ENCODE results near the gene DNAH10. TPM values are rescaled to one million over a fixed set of nuclear protein-coding genes. Genes with fewer than 3 reads are reported as not detected.

Gene DNAH10
- total RNA-seq, 2 experiments from 2014 or later: 0.05 TPM

GRCh38 chr12:123954647-123955350, 192.7 kb downstream of the DNAH10 start:
- H3K27ac Mint-ChIP-seq: no peak overlapping the region
- no peaks in the 10 kb centered on the region for H3K27me3 Mint-ChIP-seq (ENCODE audit: low read depth)
- H3K4me3 Mint-ChIP-seq: no peak overlapping the region
- H3K36me3 Mint-ChIP-seq (ENCODE audit: low read depth): no peaks in the 10 kb centered on the region
- H3K4me1 Mint-ChIP-seq (ENCODE audit: low read depth): no peaks in the 10 kb centered on the region
- intact Hi-C loops (cut with micrococcal nuclease): no loop called here
- CTCF ChIA-PET: interaction anchor here (0.6 to 2.2 kb wide), 2 partner anchors 16 to 249 kb away, joined by 5 to 6 read pairs; no protein-coding TSS in a partner anchor
- DNase-seq: no peak
- H3K9me3 Mint-ChIP-seq: no peaks in the 10 kb centered on the region

DNA sequence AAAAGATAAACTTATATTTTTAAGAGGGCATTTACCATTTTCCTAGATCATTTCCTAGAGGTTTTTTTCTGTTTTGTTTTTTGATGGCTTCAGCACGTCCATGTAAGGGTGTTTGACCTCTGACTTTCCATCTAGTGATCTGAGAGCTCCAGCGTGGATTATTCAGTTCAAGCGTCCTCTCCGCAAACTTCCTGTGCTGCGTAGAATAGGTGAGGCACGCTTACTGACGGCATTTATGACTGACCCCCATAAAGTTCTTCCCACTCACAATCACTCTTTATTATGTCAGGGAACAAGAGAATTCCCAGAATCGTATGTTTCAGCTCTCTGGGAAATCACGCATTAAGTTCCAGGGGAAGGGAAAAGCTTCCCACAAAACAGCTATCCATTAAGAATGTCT, 194.1 kb downstream of the DNAH10 start:
- CTCF ChIA-PET: interaction anchor here (2.2 kb wide), 1 partner anchor 18 kb away, joined by 5 read pairs; no protein-coding TSS in a partner anchor
- intact Hi-C loops (cut with micrococcal nuclease): no loop called here

DNA sequence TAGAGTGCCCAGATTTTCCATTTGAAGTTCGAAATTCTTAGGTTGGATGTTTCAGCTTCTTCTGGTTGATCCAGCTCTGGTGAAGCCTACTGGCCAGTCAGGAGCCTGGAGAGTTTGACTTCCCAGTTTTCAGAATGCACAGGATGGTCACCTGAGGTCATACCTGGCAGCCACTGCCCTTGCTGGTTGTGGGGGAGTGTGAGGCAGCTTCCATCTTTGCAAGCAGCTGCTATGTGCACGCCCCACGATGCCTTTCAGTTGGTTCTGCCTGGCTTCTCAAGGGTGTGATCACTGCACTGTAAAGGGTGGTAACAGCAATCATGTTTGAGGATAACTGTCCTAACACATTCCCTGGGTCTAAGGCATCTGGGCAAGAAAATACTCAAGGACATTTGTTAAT, 195.1 kb downstream of the DNAH10 start:
- DNase-seq: no peak
- H3K27me3 Mint-ChIP-seq (ENCODE audit: low read depth): no peaks in the 10 kb centered on the region
- H3K36me3 Mint-ChIP-seq (ENCODE audit: low read depth): no peaks in the 10 kb centered on the region
- no peaks in the 10 kb centered on the region for H3K9me3 Mint-ChIP-seq
- H3K4me3 Mint-ChIP-seq: no peak overlapping the region
- CTCF ChIA-PET: no interaction called here
- H3K4me1 Mint-ChIP-seq (ENCODE audit: low read depth): no peaks in the 10 kb centered on the region
- intact Hi-C loops (cut with micrococcal nuclease): no loop called here
- H3K27ac Mint-ChIP-seq: no peak overlapping the region

More for the DNA sequence above, 194.1 kb downstream of the DNAH10 start:
- Mint-ChIP-seq H3K27ac (no peak overlapping the region), H3K9me3 (no peaks in the 10 kb centered on the region), H3K36me3 (ENCODE audit: low read depth) (no peaks in the 10 kb centered on the region), H3K4me3 (no peak overlapping the region), H3K4me1 (ENCODE audit: low read depth) (no peaks in the 10 kb centered on the region), H3K27me3 (ENCODE audit: low read depth) (no peaks in the 10 kb centered on the region)
- DNase-seq: no peak

- H3K4me3 Mint-ChIP-seq: no peak overlapping the region
- H3K27ac Mint-ChIP-seq: no peak overlapping the region
- H3K27me3 Mint-ChIP-seq (ENCODE audit: low read depth): no peaks in the 10 kb centered on the region
- CTCF ChIA-PET: no interaction called here
- H3K9me3 Mint-ChIP-seq: no peaks in the 10 kb centered on the region
- no peak for DNase-seq
- intact Hi-C loops (cut with micrococcal nuclease): no loop called here
- H3K36me3 Mint-ChIP-seq (ENCODE audit: low read depth): no peaks in the 10 kb centered on the region
- H3K4me1 Mint-ChIP-seq (ENCODE audit: low read depth): peaks cover 5% of the 10 kb centered on the region
Observed at GRCh38 chr12:123958462-123958861, 196.4 kb downstream of the DNAH10 start.

DNA sequence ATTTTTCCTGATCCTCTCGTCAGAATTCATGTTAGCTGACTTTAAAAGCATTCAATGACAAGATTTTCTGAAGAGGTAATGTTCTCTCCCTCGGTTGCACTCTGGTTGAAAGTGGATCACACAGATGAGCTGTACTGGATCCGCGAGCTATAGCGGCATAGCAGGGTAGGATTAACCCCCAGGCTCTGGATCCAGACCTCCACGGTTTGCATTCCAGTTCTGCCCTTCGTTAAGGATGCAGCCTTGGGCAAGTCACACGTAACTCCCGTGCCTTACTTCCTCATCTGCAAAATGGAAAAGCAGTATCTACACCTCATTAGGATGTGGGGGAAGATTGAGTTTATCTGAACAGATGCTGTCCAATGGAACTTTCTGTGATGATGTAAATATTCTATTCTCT, 196.8 kb downstream of the DNAH10 start:
- intact Hi-C loops (cut with micrococcal nuclease): no loop called here
- H3K27ac Mint-ChIP-seq: no peak overlapping the region
- no peaks in the 10 kb centered on the region for H3K9me3 Mint-ChIP-seq
- no peaks in the 10 kb centered on the region for H3K36me3 Mint-ChIP-seq (ENCODE audit: low read depth)
- CTCF ChIA-PET: no interaction called here
- no peak for DNase-seq
- H3K4me1 Mint-ChIP-seq (ENCODE audit: low read depth): peaks cover 5% of the 10 kb centered on the region
- H3K27me3 Mint-ChIP-seq (ENCODE audit: low read depth): no peaks in the 10 kb centered on the region
- no peak overlapping the region for H3K4me3 Mint-ChIP-seq

GRCh38 chr12:123960029-123960735, 198.1 kb downstream of the DNAH10 start:
- Mint-ChIP-seq H3K4me3 (no peak overlapping the region), H3K27ac (no peak overlapping the region), H3K36me3 (ENCODE audit: low read depth) (no peaks in the 10 kb centered on the region), H3K4me1 (ENCODE audit: low read depth) (peaks cover 5% of the 10 kb centered on the region), H3K9me3 (no peaks in the 10 kb centered on the region), H3K27me3 (ENCODE audit: low read depth) (no peaks in the 10 kb centered on the region)
- CTCF ChIA-PET: interaction anchor here (0.6 to 1.2 kb wide), 4 partner anchors 15 to 1303 kb away, joined by 3 to 4 read pairs (median 3); no protein-coding TSS in a partner anchor
- no peak for DNase-seq
- intact Hi-C loops (cut with micrococcal nuclease): no loop called here

GRCh38 chr12:123960856-123961255, 198.8 kb downstream of the DNAH10 start:
- H3K4me1 Mint-ChIP-seq (ENCODE audit: low read depth): peaks cover 5% of the 10 kb centered on the region
- no peak overlapping the region for H3K4me3 Mint-ChIP-seq
- DNase-seq: no peak
- no peaks in the 10 kb centered on the region for H3K9me3 Mint-ChIP-seq
- CTCF ChIA-PET: interaction anchor here (0.7 to 1.2 kb wide), 3 partner anchors 9 to 71 kb away, joined by 3 to 4 read pairs (median 4); no protein-coding TSS in a partner anchor
- H3K27ac Mint-ChIP-seq: no peak overlapping the region
- no peaks in the 10 kb centered on the region for H3K36me3 Mint-ChIP-seq (ENCODE audit: low read depth)
- intact Hi-C loops (cut with micrococcal nuclease): no loop called here
- H3K27me3 Mint-ChIP-seq (ENCODE audit: low read depth): no peaks in the 10 kb centered on the region

DNA sequence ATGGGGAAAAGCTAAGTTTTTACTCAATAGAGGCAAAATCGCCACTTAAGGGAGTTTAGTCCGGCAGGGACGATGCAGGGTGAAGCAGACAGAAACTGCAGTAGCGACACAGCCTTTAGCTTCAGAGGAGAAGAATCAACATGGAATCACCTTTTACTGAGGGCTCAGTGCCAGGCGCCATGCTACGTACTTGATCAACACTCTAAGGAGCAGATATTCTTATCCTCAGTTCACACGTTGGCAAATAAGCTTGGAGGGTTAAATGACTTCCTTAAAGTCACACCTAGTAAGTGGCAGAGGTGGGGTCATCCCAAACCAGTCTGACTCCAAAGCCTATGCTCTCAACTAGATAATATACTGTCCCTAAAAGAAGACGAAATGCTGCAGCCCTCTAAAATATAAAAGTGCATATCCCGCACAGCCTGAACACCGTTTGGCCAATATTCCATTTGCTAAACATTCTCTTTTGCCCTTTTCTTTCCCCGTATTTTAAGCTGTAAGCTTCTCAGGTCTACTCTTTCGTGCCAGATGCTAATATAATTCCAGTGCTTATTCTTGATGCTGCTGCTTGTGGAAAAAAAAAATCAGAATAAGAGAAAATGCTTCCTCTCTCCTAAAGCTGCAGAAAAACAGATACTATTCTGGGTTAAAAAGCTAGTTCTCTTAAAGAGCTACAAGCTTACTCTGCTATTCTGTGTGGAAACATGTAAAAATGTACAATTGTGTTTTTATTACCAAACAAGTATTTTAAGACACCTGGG, 199.7 kb downstream of the DNAH10 start:
- intact Hi-C loops (cut with micrococcal nuclease): no loop called here
- Mint-ChIP-seq H3K27ac (no peak overlapping the region), H3K36me3 (ENCODE audit: low read depth) (no peaks in the 10 kb centered on the region), H3K27me3 (ENCODE audit: low read depth) (no peaks in the 10 kb centered on the region), H3K9me3 (no peaks in the 10 kb centered on the region), H3K4me1 (ENCODE audit: low read depth) (peaks cover 5% of the 10 kb centered on the region), H3K4me3 (no peak overlapping the region)
- CTCF ChIA-PET: interaction anchor here (0.6 to 1.5 kb wide), 8 partner anchors 10 to 783 kb away, joined by 3 to 6 read pairs (median 4); no protein-coding TSS in a partner anchor
- DNase-seq: no peak

GRCh38 chr12:123962513-123962912, 200.4 kb downstream of the DNAH10 start:
- intact Hi-C loops (cut with micrococcal nuclease): no loop called here
- H3K4me3 Mint-ChIP-seq: no peak overlapping the region
- no peaks in the 10 kb centered on the region for H3K27me3 Mint-ChIP-seq (ENCODE audit: low read depth)
- H3K4me1 Mint-ChIP-seq (ENCODE audit: low read depth): peaks cover 5% of the 10 kb centered on the region
- CTCF ChIA-PET: interaction anchor here (0.6 to 1.5 kb wide), 7 partner anchors 44 to 782 kb away, joined by 3 to 6 read pairs (median 4); no protein-coding TSS in a partner anchor
- H3K9me3 Mint-ChIP-seq: no peaks in the 10 kb centered on the region
- no peaks in the 10 kb centered on the region for H3K36me3 Mint-ChIP-seq (ENCODE audit: low read depth)
- no peak for DNase-seq
- H3K27ac Mint-ChIP-seq: no peak overlapping the region

- no peak overlapping the region for H3K27ac Mint-ChIP-seq
- H3K4me3 Mint-ChIP-seq: no peak overlapping the region
- no peak for DNase-seq
- intact Hi-C loops (cut with micrococcal nuclease): no loop called here
- H3K4me1 Mint-ChIP-seq (ENCODE audit: low read depth): peaks cover 5% of the 10 kb centered on the region
- no peaks in the 10 kb centered on the region for H3K27me3 Mint-ChIP-seq (ENCODE audit: low read depth)
- CTCF ChIA-PET: interaction anchor here (1.1 kb wide), 1 partner anchor 20 kb away, joined by 3 read pairs; no protein-coding TSS in a partner anchor
- no peaks in the 10 kb centered on the region for H3K9me3 Mint-ChIP-seq
- H3K36me3 Mint-ChIP-seq (ENCODE audit: low read depth): no peaks in the 10 kb centered on the region
Observed at GRCh38 chr12:123963821-123964220, 201.7 kb downstream of the DNAH10 start.

- Mint-ChIP-seq H3K4me3 (no peak overlapping the region), H3K27me3 (ENCODE audit: low read depth) (no peaks in the 10 kb centered on the region), H3K4me1 (ENCODE audit: low read depth) (peaks cover 16% of the 10 kb centered on the region), H3K27ac (no peak overlapping the region), H3K36me3 (ENCODE audit: low read depth) (no peaks in the 10 kb centered on the region), H3K9me3 (no peaks in the 10 kb centered on the region)
- DNase-seq: no peak
- CTCF ChIA-PET: interaction anchor here (0.9 to 1.2 kb wide), 2 partner anchors 26 to 67 kb away, joined by 3 to 4 read pairs; no protein-coding TSS in a partner anchor
- intact Hi-C loops (cut with micrococcal nuclease): no loop called here
Observed at GRCh38 chr12:123965382-123965781, 203.3 kb downstream of the DNAH10 start.

DNA sequence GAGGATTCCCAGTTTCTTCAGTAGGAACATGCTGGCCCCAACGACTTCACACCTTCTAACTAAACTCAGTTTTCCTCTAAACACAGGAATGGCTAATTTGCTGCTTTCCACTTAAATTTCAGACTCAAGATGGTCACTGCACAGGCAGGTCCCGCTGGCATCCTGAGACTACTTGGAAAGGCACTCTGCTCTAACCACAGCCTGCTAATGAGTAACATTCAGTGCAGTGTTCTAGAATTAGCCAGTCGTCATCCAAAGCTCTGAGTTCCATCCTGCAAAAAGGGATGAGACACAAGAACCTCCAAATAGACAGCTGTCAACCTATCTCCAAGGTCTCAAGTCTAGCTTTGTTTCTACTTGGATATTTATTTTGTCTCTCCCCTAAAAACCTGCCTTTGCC, 204.5 kb downstream of the DNAH10 start:
- intact Hi-C loops (cut with micrococcal nuclease): no loop called here
- Mint-ChIP-seq H3K9me3 (no peaks in the 10 kb centered on the region), H3K4me3 (no peak overlapping the region), H3K36me3 (ENCODE audit: low read depth) (no peaks in the 10 kb centered on the region), H3K27ac (no peak overlapping the region), H3K27me3 (ENCODE audit: low read depth) (no peaks in the 10 kb centered on the region), H3K4me1 (ENCODE audit: low read depth) (peaks cover 20% of the 10 kb centered on the region)
- CTCF ChIA-PET: interaction anchor here (0.6 kb wide), 2 partner anchors 61 to 124 kb away, joined by 3 read pairs; no protein-coding TSS in a partner anchor
- DNase-seq: no peak

Data from activated naive CD4-positive, alpha-beta T cell treated with anti-CD3 and anti-CD28 coated beads for 36 hours (primary cell).